Mammary epithelial cell (primary cell): ENCODE results near the gene MIER2.

Source experiments
- CTCF ChIP-seq, 2 donors: IDR thresholded peaks in 1 of 2; conservative IDR thresholded peaks in 1 of 2; 2 replicates each; pipeline ENCODE4 v1.5.1; 2011 to 2012; ENCODE audit warnings: inconsistent platforms in 2 of 2, low read length in 2 of 2, mild to moderate bottlenecking in 2 of 2, control low read depth in 1 of 2, low read depth in 1 of 2; ENCODE audit not compliant: insufficient read depth in 1 of 2; ENCODE audit errors: extremely low read depth in 1 of 2
- EZH2 ChIP-seq: IDR thresholded peaks from 2 replicates; pipeline ENCODE4 v1.6.1; 2012; ENCODE audit warnings: low read length, inconsistent platforms, borderline replicate concordance

GRCh38 chr19:269241-269640 is 75.4 kb downstream of the MIER2 start:
- TF ChIP-seq CTCF (conservative IDR thresholded peaks at IDR 0.05 in 1 of 2, IDR thresholded peaks at IDR 0.05 in 1 of 2; ENCODE audit: extremely low read depth in 1 of 2, insufficient read depth in 1 of 2, low read depth in 1 of 2, low read length in 2 of 2), result no peak
- no peak for TF ChIP-seq EZH2
